ENCODE data around the gene CLDN5. TPM values are rescaled to one million over a fixed set of nuclear protein-coding genes. Genes with fewer than 3 reads are reported as not detected.

CLDN5 gene
- total RNA-seq, 1 experiment from 2014 or later: 0.44 TPM

DNA sequence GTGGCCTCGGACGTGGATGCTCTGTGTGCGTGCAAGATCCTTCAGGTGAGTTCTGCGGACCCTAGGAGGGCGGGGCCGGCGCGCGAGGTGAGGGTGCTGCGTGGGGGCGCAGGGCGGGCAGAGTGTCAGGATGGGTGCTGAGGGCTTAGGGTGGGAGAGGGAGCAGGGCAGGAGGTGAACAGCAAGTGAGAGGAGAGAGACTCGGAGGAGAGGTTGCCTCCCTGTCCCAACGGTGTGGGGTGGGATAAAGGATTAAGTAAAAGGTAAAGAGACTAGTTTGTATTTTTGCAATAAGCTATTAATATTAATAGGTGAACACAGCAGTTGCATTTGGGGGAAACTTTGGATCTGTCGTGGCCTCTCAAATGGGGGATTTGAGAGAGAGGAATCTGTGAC lies 44.0 kb downstream of the CLDN5 start:
- Histone ChIP-seq H3K27me3 (ENCODE audit: insufficient read depth, low read length) (no peaks in the 10 kb centered on the region), H3K14ac (ENCODE audit: insufficient read depth, low read length) (peak overlapping the region; percentile 93), H2AK5ac (ENCODE audit: insufficient read length, low read length) (no peak overlapping the region), H4K20me1 (ENCODE audit: control insufficient read depth, insufficient read depth, insufficient read length) (no peaks in the 10 kb centered on the region), H3K9me3 (ENCODE audit: control insufficient read depth, low read depth, low read length) (no peaks in the 10 kb centered on the region), H3K9ac (ENCODE audit: extremely low read depth, insufficient read length, low read length) (peak overlapping the region; percentile 94), H2BK12ac (ENCODE audit: insufficient read length, low read depth, low read length) (no peak overlapping the region), H3K79me2 (ENCODE audit: insufficient read depth, low read length) (peaks cover 20% of the 10 kb centered on the region; the same call in 1 of the 2 replicates), H2BK15ac (ENCODE audit: low read depth, low read length) (no peak overlapping the region), H2BK20ac (ENCODE audit: low read depth, low read length, poor library complexity, severe bottlenecking) (no peak overlapping the region), H3K4me1 (ENCODE audit: insufficient read depth, low read length) (peaks cover 3% of the 10 kb centered on the region), H2BK120ac (ENCODE audit: low read depth, low read length, poor library complexity, severe bottlenecking) (no peak overlapping the region), H3K79me1 (ENCODE audit: insufficient read depth, low read depth, low read length, poor library complexity, severe bottlenecking) (no peaks in the 10 kb centered on the region), H3K4ac (ENCODE audit: low read depth, low read length) (no peak overlapping the region; the same call in 1 of the 2 replicates), H3T11ph (ENCODE audit: low read length) (no peak overlapping the region), H3K4me2 (ENCODE audit: insufficient read depth, insufficient read length, low read length) (peak overlapping the region; percentile 75), H4K5ac (ENCODE audit: insufficient read length, low read depth, low read length) (peak overlapping the region; percentile 47), H3K27ac (ENCODE audit: insufficient read length, low read depth, low read length) (no peak overlapping the region), H3K23ac (ENCODE audit: insufficient read length, low read depth, low read length) (no peak overlapping the region), H3K56ac (ENCODE audit: insufficient read length, low read depth, low read length) (no peak overlapping the region), H2BK5ac (ENCODE audit: insufficient read length, low read length) (no peak overlapping the region), H3K23me2 (ENCODE audit: insufficient read length, low read depth, low read length, poor library complexity, severe bottlenecking) (peaks cover 13% of the 10 kb centered on the region), H4K8ac (replicated peaks; ENCODE audit: insufficient read length, low read depth, low read length) (no peak overlapping the region), H2AFZ (ENCODE audit: low read length) (no peak overlapping the region), H4K91ac (ENCODE audit: insufficient read length, low read depth, low read length) (peak overlapping the region; percentile 48), H3K18ac (ENCODE audit: insufficient read length, low read depth, low read length) (peak overlapping the region; percentile 79)
- H3K36me3 Mint-ChIP-seq (ENCODE audit: insufficient read depth in 1 of 3, low read depth in 3 of 3): peaks cover 21 to 41% (median 30%) of the 10 kb centered on the region in 3 experiments
- DNase-seq: no peak
- no CpG with 5 or more reads among the region's 15 CpGs for WGBS (ENCODE audit: extremely low coverage, insufficient read length, low lambda C conversion rate)
- H3K4me3 Mint-ChIP-seq: peak overlapping the region; percentile 98
- H3K27me3 Mint-ChIP-seq (ENCODE audit: low read depth): no peaks in the 10 kb centered on the region; the same call in 1 of the 2 replicates
- no peaks in the 10 kb centered on the region for H3K9me3 Mint-ChIP-seq
- H3K27ac Mint-ChIP-seq: peak overlapping the region; percentile 7 to 100 (median 100); a peak in 5 of 7 replicates
- H3K4me1 Mint-ChIP-seq: peaks cover 20% of the 10 kb centered on the region in 2 experiments
- TF ChIP-seq, protein P1, sequence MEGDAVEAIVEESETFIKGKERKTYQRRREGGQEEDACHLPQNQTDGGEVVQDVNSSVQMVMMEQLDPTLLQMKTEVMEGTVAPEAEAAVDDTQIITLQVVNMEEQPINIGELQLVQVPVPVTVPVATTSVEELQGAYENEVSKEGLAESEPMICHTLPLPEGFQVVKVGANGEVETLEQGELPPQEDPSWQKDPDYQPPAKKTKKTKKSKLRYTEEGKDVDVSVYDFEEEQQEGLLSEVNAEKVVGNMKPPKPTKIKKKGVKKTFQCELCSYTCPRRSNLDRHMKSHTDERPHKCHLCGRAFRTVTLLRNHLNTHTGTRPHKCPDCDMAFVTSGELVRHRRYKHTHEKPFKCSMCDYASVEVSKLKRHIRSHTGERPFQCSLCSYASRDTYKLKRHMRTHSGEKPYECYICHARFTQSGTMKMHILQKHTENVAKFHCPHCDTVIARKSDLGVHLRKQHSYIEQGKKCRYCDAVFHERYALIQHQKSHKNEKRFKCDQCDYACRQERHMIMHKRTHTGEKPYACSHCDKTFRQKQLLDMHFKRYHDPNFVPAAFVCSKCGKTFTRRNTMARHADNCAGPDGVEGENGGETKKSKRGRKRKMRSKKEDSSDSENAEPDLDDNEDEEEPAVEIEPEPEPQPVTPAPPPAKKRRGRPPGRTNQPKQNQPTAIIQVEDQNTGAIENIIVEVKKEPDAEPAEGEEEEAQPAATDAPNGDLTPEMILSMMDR (conservative IDR thresholded peaks at IDR 0.05): no peak

Measured in H9 (cell line).